Erythroblast (primary cell): ENCODE data around the gene GRAMD4.

ENCODE experiments used
- DNase-seq, 2 experiments: peaks; one replicate each; lab custom pipeline; 2025; lab: John Stamatoyannopoulos, UW
- GATA1 ChIP-seq: IDR thresholded peaks from 2 replicates; pipeline ENCODE4 v1.6.1; 2011; ENCODE audit warnings: low read depth, mild to moderate bottlenecking, control low read depth, low read length, moderate library complexity
- POLR2A ChIP-seq: IDR thresholded peaks from 2 replicates; pipeline ENCODE4 v1.6.1; 2011; ENCODE audit warnings: mild to moderate bottlenecking, low read length

Gene GRAMD4

DNA sequence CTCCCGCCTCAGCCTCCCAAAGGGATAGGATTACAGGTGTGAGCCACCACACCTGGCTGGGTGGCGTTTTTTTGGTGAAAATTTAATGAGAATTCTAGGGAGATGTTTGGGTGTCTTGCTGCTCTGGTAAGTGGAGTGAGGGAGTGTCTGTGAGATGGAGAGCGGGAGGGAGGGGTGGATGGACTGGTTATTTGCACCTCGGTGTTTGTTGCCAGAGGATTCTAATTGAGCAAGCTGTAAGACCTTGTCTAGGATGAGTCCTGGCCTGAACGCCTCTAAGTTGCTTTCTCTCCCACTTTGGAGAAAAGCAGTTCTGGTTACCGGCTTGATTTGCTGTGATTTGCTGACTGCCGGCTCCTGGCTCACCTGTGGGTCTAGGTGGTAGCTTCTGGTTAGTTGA is 22.0 kb upstream of the GRAMD4 start:
- no peak for DNase-seq
- no peak for TF ChIP-seq POLR2A
- no peak for TF ChIP-seq GATA1

DNA sequence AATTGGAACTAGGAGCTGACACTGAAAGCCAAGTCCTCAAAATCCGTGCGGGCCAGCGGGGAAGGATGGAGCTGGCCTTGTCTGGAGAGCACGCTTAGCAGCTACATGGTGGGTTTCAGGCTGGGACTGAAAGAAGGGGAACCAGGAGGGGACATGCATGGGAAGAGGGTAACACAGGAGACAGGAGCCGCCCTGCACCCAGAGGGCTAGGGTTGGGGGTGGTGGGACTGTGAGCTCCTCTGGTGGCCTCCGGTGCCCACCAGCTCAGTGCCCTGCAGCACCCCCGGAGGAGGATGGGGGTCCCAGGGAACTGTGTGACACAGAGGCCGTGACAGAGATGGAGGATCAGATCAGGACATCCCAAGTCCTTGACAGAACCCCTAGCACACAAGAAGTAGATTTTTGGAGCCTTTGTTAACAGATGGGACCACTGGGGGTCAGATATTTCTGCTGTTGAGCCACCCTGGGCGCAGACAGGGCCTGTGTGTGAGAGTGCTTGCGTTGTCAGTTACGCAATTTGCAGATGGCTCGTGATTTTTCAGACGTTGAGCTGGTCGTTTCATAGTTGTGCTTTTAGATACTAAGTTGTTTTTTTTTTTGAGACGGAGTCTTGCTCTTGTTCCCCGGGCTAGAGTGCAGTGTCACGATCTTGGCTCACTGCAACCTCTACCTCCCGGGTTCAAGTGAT is 21.3 kb upstream of the GRAMD4 start:
- DNase-seq: no peak
- no peak for TF ChIP-seq POLR2A
- no peak for TF ChIP-seq GATA1

DNA sequence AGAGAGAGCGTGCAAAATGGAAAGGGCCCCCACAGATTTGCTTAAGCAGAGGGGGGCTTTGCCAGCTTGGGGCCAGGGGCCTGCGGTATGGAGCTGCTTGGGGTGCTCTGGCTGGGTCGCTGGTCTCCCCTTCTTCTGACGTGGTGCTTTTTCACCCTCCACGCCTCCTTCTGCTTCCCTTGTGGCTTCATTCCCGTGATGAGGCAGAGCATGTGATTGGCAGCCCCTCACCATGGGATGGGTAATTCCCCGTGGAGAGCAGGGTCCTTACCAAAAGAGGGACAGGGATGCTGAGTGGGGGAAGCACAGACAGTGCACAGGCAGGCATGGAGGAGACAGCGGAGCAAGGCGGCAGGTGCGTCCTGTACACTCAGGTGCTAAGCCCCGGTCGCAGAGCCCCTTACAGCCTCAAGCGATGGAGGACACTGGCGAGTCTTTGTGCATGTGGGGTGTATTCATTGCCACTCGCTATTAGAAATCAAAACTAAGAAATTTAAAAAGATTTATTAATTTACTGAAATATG is 19.9 kb upstream of the GRAMD4 start:
- no peak for DNase-seq
- no peak for TF ChIP-seq GATA1
- TF ChIP-seq POLR2A: no peak

DNA sequence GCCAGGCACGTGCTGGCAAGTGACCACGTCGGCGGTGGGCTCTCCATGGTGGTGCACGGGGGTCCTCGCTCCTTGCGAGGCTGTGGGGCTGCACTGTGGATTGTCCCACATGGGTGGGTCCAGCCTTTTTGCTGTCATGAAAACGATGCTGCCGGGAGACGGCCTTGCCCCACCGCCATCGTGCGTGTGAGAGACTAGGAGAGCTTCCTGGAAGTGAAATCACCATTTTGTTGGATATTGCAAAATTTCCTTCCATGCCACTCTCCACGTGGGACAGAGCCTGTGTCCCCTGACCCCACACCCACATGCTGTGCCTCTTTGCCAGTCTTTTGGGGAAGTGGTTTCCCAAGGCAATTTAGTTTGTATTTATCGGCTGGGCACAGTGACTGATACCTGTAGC is 18.2 kb upstream of the GRAMD4 start:
- TF ChIP-seq POLR2A (no peak), GATA1 (no peak)
- DNase-seq: no peak

DNA sequence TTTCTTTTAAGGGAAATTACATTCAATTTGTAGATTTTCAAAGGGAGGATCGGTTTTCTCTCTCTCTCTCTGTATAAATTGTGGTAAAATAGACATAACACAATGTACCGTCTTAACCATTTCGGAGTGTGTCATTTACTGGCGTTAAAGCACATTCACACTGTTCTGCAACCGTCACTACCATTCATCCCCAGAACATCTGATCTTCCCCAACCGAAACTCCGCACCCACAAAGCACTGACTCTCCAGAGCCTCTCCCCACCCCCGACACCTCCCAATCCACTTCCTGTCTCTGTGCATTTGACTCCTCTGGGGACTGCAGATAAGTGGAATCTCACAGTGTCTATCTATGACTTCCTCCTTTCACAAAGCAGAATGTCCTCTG is 15.9 kb upstream of the GRAMD4 start:
- DNase-seq: peak; percentile 75 to 91
- TF ChIP-seq POLR2A (peak; percentile 73), GATA1 (no peak)

DNA sequence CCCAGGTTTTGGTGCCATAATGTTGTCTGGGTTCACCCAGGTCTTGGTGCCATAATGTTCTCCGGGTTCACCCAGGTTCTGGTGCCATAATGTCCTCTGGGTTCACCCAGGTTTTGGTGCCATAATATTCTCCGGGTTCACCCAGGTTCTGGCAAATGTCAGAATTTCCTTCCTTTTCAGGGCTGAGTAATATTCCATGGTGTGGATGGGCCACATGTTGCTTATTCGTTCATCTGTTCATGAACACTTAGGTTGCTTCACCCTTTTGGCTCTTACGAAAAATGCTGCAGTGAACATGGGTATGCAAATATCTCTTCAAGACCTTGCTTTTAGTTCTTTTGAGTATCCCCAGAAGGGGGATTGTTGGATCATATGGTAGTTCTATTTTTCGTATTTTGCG is 15.1 kb upstream of the GRAMD4 start:
- no peak for DNase-seq
- TF ChIP-seq POLR2A (no peak), GATA1 (no peak)

DNA sequence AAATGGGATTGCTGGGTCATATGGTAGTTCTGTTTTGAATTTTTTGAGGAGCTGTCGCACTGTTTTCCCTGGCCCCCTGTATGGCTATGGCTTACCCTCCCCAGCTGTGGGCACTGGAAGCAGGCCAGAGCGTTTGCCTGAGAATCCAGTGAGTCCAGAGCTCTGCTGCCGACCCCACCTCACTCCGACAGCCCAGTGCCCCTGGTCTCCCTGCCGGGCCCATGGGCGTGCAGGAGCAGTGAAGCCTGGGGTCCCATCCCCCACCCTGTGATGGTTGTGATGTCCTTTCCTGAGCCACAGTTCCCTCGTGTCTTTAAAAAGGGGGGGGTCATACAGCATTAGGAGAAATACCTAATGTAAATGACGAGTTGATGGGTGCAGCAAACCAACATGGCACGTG is 13.3 kb upstream of the GRAMD4 start:
- TF ChIP-seq GATA1 (no peak), POLR2A (no peak)
- no peak for DNase-seq

DNA sequence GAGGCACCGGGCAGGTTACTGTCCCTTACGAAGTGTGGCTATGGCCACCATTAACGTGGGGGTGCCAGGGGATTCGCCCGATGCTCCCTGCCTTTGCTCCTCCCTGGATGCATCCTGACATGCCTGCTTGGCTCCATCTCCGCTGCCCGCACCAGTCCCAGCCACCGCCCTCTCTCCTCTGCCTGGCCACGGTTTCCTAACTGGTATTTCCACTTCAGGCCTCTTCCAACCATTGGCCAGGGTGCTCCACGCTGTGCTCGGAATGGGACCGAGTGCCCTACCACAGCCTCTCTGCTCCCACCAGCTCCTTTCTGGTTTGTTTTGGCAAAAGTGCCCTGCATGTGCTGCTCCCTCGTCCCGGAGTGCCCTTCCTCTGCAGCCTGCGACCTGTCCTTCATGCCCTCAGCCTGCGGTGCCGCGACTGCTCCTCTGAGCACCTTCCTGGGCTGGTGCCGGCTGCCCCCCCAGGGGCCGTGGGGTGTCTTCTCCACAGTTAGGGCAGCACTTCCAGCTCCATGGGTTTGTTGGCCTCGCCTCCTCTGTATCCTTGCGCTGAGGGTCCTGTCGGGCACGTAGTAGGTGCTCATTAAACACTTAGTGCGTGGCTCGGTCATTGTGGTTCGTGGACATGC is 12.6 kb upstream of the GRAMD4 start:
- TF ChIP-seq GATA1 (no peak), POLR2A (no peak)
- no peak for DNase-seq

DNA sequence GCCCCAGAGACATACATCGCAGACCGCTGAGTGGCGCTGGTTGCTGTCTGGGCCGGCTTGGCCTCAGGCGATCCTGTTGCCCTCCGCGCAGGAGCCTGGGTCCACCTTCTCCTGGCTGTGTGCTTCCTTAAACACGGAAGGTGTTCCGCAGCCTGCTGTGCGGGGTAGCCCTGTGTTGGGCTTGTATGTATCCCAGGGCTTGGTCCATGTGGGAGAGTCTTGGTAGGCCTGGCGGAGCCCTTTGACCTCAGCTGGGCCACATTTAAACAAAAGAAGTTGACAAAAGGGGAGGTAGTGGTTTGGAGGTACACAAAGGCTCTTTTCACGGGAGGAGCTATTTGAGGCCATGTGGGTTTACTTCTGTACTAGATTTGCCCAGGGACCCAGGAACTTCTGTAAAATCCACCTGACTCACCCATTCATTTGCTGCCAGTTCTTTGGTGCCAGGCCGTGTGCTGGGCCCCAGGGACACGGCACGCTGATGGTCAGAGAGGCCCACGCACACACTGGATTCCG is 11.0 kb upstream of the GRAMD4 start:
- DNase-seq: no peak
- no peak for TF ChIP-seq GATA1
- no peak for TF ChIP-seq POLR2A

DNA sequence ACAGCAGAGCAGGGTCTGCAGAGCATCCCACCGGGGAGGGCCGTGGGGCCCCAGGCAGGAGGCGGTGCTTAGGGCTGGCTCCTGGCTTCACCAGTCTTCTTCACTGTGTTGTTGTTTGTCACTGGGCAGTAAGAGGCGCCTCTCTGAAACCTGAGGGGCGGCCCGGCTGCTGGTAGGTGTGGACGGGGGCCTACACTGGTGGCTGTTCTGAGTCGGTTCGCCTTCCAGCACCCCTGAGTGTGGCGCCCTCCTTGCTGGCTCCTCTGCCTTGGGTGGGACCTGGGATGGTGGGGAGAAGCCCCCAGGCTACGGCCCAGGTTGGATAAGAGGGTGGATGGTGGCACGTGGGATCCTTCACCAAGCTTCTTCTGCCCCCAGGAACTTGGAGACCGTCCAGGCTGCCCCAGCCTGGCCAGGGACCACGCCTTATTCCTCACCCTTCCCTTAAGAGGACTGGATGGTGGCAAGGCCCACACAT is 10.4 kb upstream of the GRAMD4 start:
- TF ChIP-seq POLR2A (no peak), GATA1 (no peak)

DNA sequence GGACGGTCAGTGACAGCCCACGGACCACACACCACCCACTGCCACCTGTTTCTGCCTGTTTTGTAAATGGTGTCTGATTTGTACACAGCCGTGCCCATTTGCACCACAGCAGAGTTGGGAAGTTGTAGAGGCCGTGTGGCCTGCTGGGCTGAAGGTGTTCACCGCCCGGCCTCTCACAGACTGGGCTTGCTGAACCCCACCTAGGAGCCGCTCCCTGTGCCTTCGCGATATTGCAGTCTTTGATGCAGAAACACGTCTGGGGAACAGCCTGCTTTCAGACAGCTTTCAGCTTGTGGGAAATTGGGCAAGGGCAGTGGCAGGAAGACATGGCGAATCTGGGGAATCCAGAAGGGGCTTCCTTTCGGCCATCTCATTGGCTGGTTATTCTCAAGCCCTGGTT is 9.8 kb upstream of the GRAMD4 start:
- DNase-seq: no peak
- TF ChIP-seq POLR2A (peak; percentile 13), GATA1 (no peak)

More for the DNA sequence above, 10.4 kb upstream of the GRAMD4 start:
- no peak for DNase-seq

DNA sequence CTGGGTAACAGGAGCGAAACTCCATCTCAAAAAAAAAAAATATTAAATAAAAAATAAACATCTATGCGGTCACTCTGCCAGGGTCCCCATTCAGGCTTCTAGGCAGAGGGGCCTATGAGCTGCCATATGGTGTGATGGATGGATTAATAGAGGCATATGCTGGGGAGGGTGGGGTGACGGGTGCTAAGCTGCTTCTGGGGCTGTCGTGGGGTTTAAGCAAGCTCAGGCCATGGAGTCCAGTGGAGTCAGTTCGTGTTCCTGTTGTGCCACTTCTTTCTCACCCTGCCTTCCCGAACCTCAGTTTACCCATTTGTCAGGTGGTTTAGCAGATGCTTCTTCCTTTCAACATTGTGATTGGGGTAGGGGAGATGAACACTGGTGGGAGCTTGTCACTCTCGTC is 9.0 kb upstream of the GRAMD4 start:
- DNase-seq: no peak
- TF ChIP-seq GATA1: no peak
- no peak for TF ChIP-seq POLR2A

DNA sequence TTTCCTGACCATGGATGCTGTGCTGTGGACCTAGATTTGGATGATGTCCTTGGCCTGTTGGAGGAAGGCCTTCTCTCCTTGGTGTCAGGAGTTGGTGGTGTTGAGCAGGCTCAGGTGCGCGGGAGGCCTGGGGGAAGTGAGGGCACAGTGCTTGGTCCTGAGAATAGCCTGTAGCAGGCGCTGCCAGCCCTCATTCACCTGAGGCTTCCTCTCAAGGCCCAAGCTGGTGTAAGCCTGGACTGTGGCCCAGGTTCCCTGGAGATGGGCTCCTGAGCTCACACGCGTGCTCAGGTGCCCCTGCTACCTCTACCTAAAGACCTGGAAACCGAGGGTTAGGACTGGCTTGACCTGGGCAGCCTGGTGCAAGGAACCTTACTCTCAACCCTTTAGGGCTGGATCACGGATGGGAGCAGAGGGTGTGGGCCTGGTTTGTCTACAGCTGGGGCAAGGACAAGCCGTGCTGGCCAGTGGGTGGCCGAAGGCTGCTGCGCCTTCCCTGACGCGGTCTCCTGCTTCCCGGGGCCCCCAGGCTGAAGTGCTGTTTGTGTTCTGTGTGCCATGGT is 7.8 kb upstream of the GRAMD4 start:
- DNase-seq: no peak
- TF ChIP-seq GATA1: no peak
- no peak for TF ChIP-seq POLR2A

DNA sequence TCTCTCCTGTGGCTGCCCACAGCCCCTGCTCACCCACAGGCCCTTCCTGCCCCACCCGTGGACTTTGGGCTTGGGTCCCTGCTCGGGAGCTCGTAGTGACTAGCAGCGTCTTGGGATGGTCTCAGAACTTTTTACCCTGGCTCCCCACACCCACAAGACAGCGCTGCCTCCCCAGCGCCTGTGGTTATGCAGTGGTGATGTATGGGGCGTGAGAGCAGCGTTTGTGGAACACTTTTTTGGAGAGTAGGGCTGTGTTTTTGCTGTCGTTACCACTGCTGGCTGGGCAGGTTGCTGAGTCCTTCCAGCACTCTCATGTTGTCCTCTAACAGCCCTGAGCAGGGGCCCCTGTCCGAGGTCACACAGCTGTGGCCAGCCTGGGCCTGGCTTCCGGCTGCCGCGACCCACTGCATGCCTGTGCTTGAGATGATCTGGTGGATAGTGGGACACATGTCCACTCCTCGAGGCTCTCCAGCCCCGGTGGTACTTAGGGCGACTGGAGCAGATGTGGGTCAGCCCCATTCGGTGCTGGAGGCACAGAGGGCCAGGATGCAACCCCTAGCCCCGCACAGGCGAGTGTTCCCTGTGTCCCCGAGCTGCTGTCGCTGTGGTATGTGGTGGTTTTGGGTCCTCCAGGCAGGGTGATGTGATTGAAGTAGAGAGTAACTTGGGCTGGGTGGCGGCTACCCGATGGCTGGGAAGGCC is 7.1 kb upstream of the GRAMD4 start:
- TF ChIP-seq POLR2A (peak; percentile 18), GATA1 (no peak)
- peak in 1 of 2 experiments; percentile 28 for DNase-seq
